ENCODE results near the gene SYT6.

Gene SYT6

DNA sequence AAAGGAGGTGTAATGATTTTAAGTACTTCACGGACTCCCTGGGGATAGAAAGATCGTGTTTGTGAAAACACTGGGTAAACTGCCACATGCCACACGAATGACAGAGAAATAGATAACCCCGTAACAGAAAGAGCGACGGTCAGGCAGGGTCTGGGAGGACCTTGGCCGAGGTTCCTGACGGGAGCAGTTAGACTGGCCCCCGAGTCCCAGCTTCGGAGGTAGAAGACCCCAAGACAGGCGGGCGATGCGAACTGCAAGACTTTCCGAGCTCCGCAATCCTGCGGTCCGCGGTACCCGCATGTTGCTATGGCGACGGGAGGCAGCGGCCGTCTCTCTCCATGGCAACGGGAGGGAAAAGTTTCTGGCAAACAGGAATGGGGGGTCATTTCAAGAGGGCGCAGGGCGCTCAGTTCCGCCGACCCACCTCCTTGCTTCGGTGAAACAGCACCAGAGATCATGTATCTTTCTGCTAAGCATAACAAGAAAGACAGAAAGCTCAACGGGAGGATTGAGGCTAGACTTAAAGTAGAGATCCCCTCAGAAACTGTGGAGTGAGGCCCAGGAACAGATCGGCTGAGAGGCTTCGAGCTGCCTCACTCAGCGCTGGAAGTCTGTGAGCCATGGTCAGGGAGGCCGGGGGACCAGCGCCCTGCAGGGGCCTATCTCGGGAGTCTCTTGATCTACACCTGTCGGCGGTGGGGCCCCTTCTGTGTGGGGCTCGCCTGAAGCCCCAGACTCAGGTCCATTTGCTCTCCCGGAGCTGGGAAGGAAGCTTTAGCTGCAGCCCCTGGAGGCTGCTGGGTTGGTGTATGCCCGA, 685 bp upstream of the SYT6 start:
- DNase-seq, result no peak

GRCh38 chr1:114152508-114153260, 985 bp downstream of the SYT6 start:
- no peak for DNase-seq

DNA sequence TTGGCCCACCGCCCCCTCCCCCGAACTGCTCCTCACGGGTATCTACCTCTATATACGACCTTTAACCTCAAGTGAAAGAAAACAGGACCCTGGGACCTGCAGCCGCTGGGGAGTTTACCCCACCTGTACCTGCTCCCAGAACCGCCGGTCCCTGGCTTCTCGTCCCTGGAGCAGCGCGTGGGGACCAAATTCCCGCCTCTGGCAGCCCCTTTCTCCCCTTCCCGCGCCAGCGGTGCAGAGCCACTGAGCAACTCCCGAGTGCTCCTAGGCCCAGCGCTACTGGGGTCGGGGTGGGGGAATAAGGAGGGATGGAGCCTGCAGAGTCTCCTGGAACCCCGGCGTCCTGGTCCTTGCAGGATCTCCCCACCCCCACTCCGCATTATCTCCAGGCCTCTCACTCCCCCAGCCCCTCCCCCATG, 1.6 kb downstream of the SYT6 start:
- DNase-seq, result no peak

DNA sequence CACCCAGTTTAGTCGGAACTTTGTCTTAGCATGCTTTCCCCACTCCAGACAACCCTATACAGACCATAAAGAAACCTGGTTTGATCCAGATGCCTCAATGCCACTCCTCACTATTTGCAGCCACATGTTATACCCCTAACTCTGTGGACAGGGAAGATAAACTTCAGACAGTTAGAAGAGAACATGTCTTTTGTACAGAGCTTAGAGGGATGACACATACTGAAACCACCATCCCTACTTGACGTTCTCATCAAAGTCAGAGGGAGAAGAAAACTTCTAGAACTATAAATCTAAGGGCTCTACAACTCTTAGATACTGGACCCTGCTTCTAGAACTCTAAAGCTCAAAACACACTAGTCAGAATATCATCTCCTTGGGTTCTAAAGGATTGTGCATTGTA, 3.7 kb downstream of the SYT6 start:
- no peak for DNase-seq

GRCh38 chr1:114149211-114149610, 4.5 kb downstream of the SYT6 start:
- no peak for DNase-seq

GRCh38 chr1:114145504-114146151, 8.0 kb downstream of the SYT6 start:
- DNase-seq, result no peak

DNA sequence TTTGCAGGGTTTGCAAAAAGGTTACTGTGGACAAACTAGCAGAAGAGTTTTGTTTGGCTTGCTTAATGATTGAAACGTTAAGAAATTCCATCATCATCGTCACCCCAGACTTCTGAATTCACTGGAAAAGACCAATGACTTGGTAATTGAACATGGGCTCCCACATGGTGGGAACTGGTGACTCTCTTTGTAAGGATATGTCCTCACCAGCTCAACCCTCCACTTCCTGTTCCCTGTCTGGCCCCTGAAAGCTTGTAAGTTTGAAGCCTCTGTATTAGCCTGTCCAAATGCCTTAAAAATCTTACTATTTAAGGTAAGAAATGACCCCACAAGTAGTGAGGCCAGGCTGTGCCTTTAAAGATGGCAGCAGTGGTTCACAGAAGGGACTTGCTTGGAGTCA, 9.7 kb downstream of the SYT6 start:
- no peak for DNase-seq

DNA sequence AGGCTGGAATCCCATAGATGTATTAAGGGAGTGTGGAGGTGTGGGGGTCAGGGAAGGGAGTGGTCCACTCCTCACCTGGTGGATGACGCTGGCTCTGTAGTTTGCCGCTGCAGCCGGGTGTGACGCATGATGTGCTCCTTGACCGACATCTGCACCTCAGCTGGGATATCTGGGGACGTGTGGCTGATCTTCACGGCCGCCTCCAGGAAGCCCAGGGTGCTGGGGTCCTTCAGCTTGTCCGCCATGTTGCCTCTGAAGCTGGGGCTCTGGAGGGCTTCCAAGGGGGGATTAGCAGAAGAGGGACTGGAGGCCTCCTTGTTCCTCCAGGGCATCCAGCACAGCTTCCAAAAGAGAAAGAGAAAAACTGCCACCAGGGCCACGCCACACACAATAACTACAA, 14.1 kb downstream of the SYT6 start:
- DNase-seq, result no peak

GRCh38 chr1:114137497-114137896, 16.2 kb downstream of the SYT6 start:
- DNase-seq, result no peak

GRCh38 chr1:114135786-114136185, 17.9 kb downstream of the SYT6 start:
- DNase-seq, result no peak

DNA sequence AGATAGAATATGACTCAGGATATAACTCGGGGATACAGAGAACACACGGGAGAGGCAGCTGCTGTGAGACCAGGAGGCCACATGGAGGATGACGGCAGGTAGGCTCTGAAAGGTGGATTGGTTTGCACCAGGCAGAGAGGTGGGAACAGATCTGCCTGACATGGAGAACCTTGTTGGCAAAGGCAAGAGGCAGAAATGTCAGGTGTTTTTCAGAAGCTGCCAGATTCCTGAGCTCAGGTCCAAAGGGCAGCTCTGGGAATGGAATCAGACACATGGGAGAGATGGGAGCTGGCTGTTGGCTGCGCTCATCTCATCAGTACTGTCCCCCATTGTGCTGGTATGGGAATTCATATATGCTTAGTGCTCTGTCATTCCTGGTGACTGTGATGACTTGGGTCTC, 19.2 kb downstream of the SYT6 start:
- DNase-seq, result no peak

DNA sequence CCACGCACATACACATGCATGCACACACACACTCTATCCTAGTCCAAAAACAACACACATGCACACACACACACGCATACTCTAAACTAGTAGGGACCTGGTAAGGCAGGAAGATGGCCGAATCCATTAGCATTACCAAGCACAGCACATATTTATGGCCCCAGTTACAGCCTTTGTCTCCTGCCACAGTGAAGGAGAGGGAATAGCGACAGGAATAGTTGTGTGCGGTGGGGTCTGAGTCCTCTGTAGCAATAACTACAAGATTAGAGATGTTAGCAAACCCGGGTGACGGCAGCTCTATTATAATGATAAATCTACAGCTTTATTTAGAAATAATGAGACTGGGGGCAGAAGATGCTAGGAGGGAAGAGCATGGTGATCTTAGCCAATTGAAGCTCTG, 20.5 kb downstream of the SYT6 start:
- no peak for DNase-seq

GRCh38 chr1:114131526-114132220, 22.0 kb downstream of the SYT6 start:
- no peak for DNase-seq

- no peak for DNase-seq
Observed at GRCh38 chr1:114130846-114131525, 22.7 kb downstream of the SYT6 start.

GRCh38 chr1:114130213-114130612, 23.5 kb downstream of the SYT6 start:
- no peak for DNase-seq

DNA sequence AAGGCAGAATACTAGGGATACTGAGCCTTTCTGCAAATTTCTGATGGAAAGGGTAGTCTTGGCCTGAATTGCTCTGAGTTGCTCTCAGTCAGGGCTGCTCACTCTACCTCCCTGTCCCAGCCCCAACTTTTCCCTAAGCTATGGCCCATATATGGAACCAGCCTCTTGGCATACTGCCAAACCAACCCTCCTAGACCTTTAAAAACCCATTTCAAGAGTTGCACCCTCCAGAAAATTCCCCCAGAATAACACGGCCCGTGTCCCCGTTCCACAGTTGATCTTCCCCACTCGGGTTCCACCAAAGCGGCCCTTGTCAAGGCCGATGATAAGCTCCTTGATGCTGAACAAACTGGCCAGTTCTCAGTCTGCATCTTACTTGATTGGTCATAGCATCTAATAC, 25.4 kb downstream of the SYT6 start:
- DNase-seq, result no peak

DNA sequence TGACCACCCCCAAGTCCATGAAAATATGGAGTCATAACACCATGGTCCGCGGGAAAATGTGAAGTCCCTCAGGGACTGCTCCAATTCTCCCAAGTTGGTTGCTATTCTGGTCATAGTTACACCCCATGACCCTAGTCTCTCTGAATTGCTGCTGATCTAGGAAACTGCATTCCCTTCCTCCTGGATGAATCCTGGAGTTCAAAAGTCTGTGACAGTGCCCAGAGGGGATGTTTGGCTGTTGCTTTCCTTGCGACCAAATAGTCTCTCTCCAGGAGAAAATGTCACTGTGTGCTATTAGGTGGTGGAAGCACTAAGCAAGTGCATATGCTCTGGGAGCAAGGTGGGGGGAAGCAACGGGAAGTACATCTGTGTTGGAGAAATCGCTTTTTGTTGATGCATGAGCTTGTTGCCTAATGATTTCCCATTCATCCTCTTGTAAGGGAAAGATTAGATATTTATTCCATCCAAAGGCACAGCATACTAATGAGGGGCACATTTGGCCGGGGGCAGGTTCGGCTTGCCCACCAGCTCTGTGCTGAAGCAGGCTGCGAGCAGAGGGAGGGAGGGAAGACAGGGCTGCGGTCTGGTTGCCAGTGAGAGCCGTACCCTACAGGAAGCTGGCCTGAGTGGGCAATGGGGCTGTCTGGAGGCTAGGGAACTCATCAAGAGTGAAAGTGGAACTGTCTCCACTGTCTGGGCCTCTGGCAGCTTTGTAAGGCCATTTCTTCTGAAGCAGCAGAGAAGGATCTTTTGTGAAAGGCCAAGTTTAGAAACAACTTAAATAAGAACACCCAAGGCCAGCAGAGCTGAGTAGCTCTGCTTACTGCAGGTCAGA, 27.2 kb downstream of the SYT6 start:
- no peak for DNase-seq

- DNase-seq, result no peak
Observed at GRCh38 chr1:114124644-114125043, 29.0 kb downstream of the SYT6 start.

DNA sequence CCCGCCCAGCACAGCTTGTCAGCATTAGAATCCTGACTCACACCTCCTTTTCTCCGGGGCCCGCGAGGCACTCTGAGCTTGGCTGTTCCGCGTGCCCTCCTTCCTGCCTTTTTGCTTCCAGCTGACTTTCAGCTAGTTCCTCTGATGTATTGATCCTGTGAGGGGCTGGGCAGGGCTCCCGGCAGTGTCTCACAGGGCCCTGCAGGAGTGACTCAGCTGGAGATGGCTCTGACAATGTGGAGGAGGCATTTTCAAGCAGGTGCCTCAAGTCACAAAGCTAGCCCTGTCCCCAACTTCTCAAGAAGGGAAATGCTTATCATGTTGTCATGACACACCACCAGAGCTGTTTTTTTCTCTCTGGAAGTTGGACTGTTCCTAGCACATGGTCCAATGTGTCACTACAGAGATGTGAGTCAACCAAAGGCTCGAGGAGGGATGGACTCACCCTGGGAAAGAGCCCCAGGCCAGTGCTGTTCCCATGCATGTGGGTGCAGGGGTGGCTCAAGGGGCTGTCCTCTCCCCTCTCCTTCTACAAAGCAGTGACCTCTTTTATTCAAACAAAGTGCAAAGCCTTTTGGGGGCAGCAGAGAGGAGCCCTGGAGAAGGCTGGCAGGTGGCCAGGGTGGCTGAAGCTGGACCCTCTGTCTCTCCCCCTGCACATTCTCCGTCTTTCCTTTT, 30.6 kb downstream of the SYT6 start:
- no peak for DNase-seq

DNA sequence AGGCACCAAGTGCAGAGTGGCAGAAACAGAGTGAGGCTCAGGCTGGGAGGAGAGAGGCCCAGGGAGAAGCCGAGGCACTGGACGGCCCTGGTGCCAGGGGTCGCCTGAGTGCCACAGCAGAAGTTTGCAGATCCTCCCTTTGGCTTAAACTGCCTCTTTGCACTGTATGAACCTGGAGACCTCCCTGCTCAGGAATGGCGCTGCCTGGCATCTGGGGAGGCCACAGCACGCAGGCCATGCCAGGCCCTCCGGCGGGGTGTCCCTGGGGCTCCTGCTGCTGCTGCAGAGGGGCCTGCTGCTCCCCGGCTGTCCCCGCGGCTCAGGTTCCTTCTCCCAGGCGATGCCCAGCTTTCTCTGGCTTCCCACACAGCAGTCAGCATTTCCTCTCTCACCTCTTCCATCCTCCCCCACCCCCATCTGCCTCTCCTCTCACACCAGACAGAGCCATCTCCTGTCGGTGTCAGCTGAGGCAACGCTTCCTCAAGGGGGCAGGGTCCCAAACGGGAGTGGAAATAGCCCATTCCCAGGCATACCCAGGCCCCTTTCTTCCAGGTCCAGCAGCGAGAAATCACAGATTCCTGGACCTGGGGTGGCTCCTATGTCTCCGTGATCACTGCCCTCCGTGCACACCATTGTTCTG, 35.2 kb downstream of the SYT6 start:
- no peak for DNase-seq

DNA sequence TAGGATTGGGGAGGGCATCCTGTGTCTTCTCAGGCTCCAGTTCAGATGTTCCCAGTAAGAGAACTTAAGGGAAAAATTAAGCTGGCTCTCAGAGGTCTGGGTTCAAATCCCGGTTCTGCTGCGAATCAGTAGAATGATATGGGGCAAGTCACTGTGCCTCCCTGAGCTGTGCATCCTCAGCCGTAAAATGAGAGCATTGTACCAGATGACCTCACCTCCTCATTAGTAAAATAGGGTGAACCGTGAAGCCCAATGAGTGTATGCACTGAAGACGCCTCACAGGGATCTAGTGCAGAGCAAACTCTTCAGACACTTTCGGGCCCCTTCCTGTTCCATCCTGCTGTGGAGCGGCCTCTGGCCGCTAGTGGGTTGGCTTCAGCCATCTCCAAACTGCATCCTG, 36.0 kb downstream of the SYT6 start:
- DNase-seq, result no peak

Data from CD4-positive, alpha-beta T cell treated with Interferon gamma for 1 hour (primary cell).